Liver (tissue), 3 donors: Measurements from ENCODE around the gene TXLNA.

ENCODE experiments used
- EGR1 ChIP-seq, 2 donors: IDR thresholded peaks; 2 replicates each; pipeline ENCODE4 v1.6.1; 2016 to 2018; ENCODE audit warnings: antibody characterized with exemption in 2 of 2, low read depth in 2 of 2
- FOXA1 ChIP-seq: IDR thresholded peaks from 2 replicates; pipeline ENCODE4 v1.6.1; 2016; ENCODE audit warnings: antibody characterized with exemption
- GABPA ChIP-seq, 2 donors: IDR thresholded peaks in 1 of 2; conservative IDR thresholded peaks in 1 of 2; 2 replicates each; pipeline ENCODE4 v1.6.1; 2016; ENCODE audit warnings: antibody characterized with exemption in 2 of 2, mild to moderate bottlenecking in 1 of 2, moderate library complexity in 1 of 2
- JUND ChIP-seq, 2 donors: IDR thresholded peaks; 2 replicates each; pipeline ENCODE4 v1.6.1; 2016; ENCODE audit warnings: antibody characterized with exemption in 2 of 2
- RAD21 ChIP-seq, 2 donors: IDR thresholded peaks; 2 replicates each; pipeline ENCODE4 v1.6.1; 2016; ENCODE audit warnings: antibody characterized with exemption in 2 of 2, mild to moderate bottlenecking in 2 of 2
- RXRA ChIP-seq, 2 donors: IDR thresholded peaks; 2 replicates each; pipeline ENCODE4 v1.6.1; 2017 to 2018; ENCODE audit warnings: antibody characterized with exemption in 2 of 2, mild to moderate bottlenecking in 1 of 2
- SP1 ChIP-seq: IDR thresholded peaks from 2 replicates; pipeline ENCODE4 v1.6.1; 2018; ENCODE audit warnings: antibody characterized with exemption, mild to moderate bottlenecking
- TAF1 ChIP-seq: conservative IDR thresholded peaks from 2 replicates; pipeline ENCODE4 v1.6.1; 2016; ENCODE audit warnings: antibody characterized with exemption, mild to moderate bottlenecking
- YY1 ChIP-seq: IDR thresholded peaks from 2 replicates; pipeline ENCODE4 v1.6.1; 2016; ENCODE audit warnings: antibody characterized with exemption, mild to moderate bottlenecking
- TF ChIP-seq, protein P1 (sequence below): IDR thresholded peaks from 2 replicates; pipeline ENCODE4 v1.6.1; 2016; ENCODE audit warnings: antibody characterized with exemption
- TF ChIP-seq, protein P2 (sequence below): fragments of 150-350 bp; IDR thresholded peaks from 2 replicates; pipeline ENCODE4 v1.5.1; 2017; ENCODE audit warnings: improper control_type of control experiment, low read depth, low read length; ENCODE audit not compliant: missing input control
- TF ChIP-seq, protein P3 (sequence below): IDR thresholded peaks from 2 replicates; pipeline ENCODE4 v1.6.1; 2016; ENCODE audit warnings: antibody characterized with exemption, mild to moderate bottlenecking
- TF ChIP-seq, protein P4 (sequence below): IDR thresholded peaks from 2 replicates; pipeline ENCODE4 v1.6.1; 2016; ENCODE audit warnings: antibody characterized with exemption
- TF ChIP-seq, protein P5 (sequence below): IDR thresholded peaks from 2 replicates; pipeline ENCODE4 v1.6.1; 2016; ENCODE audit warnings: antibody characterized with exemption
- donor health status: healthy.
- donor health status: healthy.

DNA sequence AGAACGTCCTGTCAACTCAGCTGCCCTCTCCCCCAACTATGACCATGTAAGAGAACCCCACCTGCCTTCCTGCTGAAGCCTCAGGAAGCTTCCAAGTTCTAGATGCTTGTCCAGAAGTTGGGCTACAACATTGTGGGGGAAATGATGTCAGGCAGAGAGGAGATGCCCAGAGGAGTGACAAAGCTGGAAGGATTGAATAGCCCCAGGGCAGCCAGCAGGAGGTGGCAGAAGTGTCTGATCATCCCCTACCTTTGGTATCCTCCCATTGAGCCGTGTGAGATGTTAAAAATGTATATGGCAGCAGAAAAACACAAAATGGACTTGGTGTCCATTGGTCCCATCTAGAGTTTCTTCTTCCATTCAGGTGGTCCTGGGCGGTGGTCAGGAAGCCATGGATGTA is 49.3 kb downstream of the TXLNA start:
- TF ChIP-seq, protein P1, sequence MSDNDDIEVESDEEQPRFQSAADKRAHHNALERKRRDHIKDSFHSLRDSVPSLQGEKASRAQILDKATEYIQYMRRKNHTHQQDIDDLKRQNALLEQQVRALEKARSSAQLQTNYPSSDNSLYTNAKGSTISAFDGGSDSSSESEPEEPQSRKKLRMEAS, result no peak
- TF ChIP-seq TAF1, result no peak
- TF ChIP-seq, protein P2, sequence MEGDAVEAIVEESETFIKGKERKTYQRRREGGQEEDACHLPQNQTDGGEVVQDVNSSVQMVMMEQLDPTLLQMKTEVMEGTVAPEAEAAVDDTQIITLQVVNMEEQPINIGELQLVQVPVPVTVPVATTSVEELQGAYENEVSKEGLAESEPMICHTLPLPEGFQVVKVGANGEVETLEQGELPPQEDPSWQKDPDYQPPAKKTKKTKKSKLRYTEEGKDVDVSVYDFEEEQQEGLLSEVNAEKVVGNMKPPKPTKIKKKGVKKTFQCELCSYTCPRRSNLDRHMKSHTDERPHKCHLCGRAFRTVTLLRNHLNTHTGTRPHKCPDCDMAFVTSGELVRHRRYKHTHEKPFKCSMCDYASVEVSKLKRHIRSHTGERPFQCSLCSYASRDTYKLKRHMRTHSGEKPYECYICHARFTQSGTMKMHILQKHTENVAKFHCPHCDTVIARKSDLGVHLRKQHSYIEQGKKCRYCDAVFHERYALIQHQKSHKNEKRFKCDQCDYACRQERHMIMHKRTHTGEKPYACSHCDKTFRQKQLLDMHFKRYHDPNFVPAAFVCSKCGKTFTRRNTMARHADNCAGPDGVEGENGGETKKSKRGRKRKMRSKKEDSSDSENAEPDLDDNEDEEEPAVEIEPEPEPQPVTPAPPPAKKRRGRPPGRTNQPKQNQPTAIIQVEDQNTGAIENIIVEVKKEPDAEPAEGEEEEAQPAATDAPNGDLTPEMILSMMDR, result no peak
- TF ChIP-seq GABPA (IDR thresholded peaks at IDR 0.05 in 1 of 2, conservative IDR thresholded peaks at IDR 0.05 in 1 of 2), result no peak
- TF ChIP-seq, protein P3, sequence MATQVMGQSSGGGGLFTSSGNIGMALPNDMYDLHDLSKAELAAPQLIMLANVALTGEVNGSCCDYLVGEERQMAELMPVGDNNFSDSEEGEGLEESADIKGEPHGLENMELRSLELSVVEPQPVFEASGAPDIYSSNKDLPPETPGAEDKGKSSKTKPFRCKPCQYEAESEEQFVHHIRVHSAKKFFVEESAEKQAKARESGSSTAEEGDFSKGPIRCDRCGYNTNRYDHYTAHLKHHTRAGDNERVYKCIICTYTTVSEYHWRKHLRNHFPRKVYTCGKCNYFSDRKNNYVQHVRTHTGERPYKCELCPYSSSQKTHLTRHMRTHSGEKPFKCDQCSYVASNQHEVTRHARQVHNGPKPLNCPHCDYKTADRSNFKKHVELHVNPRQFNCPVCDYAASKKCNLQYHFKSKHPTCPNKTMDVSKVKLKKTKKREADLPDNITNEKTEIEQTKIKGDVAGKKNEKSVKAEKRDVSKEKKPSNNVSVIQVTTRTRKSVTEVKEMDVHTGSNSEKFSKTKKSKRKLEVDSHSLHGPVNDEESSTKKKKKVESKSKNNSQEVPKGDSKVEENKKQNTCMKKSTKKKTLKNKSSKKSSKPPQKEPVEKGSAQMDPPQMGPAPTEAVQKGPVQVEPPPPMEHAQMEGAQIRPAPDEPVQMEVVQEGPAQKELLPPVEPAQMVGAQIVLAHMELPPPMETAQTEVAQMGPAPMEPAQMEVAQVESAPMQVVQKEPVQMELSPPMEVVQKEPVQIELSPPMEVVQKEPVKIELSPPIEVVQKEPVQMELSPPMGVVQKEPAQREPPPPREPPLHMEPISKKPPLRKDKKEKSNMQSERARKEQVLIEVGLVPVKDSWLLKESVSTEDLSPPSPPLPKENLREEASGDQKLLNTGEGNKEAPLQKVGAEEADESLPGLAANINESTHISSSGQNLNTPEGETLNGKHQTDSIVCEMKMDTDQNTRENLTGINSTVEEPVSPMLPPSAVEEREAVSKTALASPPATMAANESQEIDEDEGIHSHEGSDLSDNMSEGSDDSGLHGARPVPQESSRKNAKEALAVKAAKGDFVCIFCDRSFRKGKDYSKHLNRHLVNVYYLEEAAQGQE, result no peak
- TF ChIP-seq, protein P4, sequence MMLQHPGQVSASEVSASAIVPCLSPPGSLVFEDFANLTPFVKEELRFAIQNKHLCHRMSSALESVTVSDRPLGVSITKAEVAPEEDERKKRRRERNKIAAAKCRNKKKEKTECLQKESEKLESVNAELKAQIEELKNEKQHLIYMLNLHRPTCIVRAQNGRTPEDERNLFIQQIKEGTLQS, result no peak
- no peak for TF ChIP-seq RAD21 (IDR thresholded peaks at IDR 0.05)
- TF ChIP-seq JUND (IDR thresholded peaks at IDR 0.05), result no peak
- TF ChIP-seq SP1, result no peak
- no peak for TF ChIP-seq YY1
- no peak for TF ChIP-seq RXRA (IDR thresholded peaks at IDR 0.05)
- TF ChIP-seq, protein P5, sequence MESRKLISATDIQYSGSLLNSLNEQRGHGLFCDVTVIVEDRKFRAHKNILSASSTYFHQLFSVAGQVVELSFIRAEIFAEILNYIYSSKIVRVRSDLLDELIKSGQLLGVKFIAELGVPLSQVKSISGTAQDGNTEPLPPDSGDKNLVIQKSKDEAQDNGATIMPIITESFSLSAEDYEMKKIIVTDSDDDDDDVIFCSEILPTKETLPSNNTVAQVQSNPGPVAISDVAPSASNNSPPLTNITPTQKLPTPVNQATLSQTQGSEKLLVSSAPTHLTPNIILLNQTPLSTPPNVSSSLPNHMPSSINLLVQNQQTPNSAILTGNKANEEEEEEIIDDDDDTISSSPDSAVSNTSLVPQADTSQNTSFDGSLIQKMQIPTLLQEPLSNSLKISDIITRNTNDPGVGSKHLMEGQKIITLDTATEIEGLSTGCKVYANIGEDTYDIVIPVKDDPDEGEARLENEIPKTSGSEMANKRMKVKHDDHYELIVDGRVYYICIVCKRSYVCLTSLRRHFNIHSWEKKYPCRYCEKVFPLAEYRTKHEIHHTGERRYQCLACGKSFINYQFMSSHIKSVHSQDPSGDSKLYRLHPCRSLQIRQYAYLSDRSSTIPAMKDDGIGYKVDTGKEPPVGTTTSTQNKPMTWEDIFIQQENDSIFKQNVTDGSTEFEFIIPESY, result no peak
- no peak for TF ChIP-seq EGR1 (IDR thresholded peaks at IDR 0.05; ENCODE audit: low read depth in 2 of 2)
- no peak for TF ChIP-seq FOXA1
